Activated T-cell treated with anti-CD3 and anti-CD28 coated beads, Interleukin-2, amount 50 U/mL, for 4 hours (primary cell): ENCODE measurements around the gene ABCA4. TPM values are rescaled to one million over a fixed set of nuclear protein-coding genes. Genes with fewer than 3 reads are reported as not detected.
"Not testable (repeated sequence)": the region's sequence is repeated elsewhere in the genome, so short reads cannot be mapped to it uniquely, and the experiment has no call there.

Experiments used
- ATAC-seq, 2 donors: fragments of 200-7000 bp; cut with Tn5 transposase; one replicate each; pipeline ENCODE4 v1.10.0; 2021
- DNase-seq: peaks from one replicate; pipeline ENCODE4 v3.0.0-alpha.2; 2020
- H3K27me3 Mint-ChIP-seq: one replicate; pipeline ENCODE4 v1.8.0; 2021; ENCODE audit warnings: low read depth, mixed read lengths
- H3K36me3 Mint-ChIP-seq: one replicate; pipeline ENCODE4 v1.8.0; 2022; ENCODE audit warnings: mixed read lengths; ENCODE audit not compliant: insufficient read depth
- H3K4me1 Mint-ChIP-seq: one replicate; pipeline ENCODE4 v1.8.0; 2021; ENCODE audit warnings: low read depth, mixed read lengths
- H3K4me3 Mint-ChIP-seq: one replicate; pipeline ENCODE4 v1.8.0; 2021; ENCODE audit warnings: mild to moderate bottlenecking, moderate library complexity, mixed read lengths
- H3K9me3 Mint-ChIP-seq: one replicate; pipeline ENCODE4 v1.8.0; 2021; ENCODE audit warnings: mixed read lengths
- total RNA-seq, 3 donors: library from RNA; stranded (reverse); gene quantifications; one replicate each; pipeline ENCODE4 v1.2.1, GENCODE V29; 2021

Gene ABCA4
- total RNA-seq, 3 donors from 2014 or later, result not detected

- Mint-ChIP-seq H3K27me3 (peaks cover 14% of the 10 kb centered on the region), H3K9me3 (no peaks in the 10 kb centered on the region), H3K4me3 (no peak overlapping the region), H3K4me1 (no peaks in the 10 kb centered on the region), H3K36me3 (no peaks in the 10 kb centered on the region)
- DNase-seq (no peak), ATAC-seq (no peak)
These were observed 120.3 kb downstream of the ABCA4 start for GRCh38 chr1:94000510-94001282.

DNA sequence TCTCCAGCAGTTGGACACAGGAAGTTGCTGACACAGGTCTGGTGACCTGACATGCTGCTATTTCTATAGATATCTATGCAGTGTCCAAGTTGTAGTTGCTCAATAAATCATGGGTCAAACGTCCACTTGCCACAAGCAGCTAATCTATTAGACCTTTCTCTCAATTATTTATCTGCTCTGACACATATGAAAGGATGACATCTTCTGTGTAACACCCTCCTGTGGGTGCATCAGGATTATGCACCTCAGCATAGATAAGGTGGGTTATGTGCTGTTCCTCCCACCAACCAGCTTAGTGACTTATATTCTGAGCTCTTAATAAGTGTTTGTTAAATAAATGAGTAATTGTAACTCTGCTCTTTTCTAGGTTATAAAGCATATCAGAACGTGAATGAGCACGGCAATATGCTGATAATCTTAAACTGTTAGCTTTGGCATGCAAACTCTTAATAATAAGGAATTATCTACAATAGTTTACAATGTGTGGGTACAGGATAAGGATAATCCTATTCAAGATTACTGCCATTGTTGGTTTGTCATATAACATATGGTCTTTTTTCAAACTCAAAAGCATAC, 121.0 kb downstream of the ABCA4 start:
- Mint-ChIP-seq H3K9me3 (no peaks in the 10 kb centered on the region), H3K4me3 (no peak overlapping the region), H3K36me3 (no peaks in the 10 kb centered on the region), H3K27me3 (peaks cover 14% of the 10 kb centered on the region), H3K4me1 (no peaks in the 10 kb centered on the region)
- DNase-seq (no peak), ATAC-seq (no peak)

DNA sequence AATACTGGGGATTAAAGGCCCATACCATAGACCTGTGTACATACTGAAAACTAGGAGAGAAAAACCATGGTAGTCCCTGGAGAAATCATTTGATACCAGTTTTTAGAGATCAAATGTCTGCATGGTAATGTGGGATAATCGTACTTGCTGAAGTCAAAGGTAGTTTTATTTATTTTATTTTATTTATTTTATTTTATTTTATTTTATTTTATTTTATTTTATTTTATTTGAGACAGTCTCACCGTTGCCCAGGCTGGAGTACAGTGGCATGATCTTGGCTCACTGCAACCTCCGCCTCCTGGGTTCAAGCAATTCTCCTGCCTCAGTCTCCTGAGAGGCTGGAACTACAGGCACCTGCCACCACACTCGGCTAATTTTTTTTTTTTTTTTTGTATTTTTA, 122.4 kb downstream of the ABCA4 start:
- not testable (repeated sequence) for H3K4me1 Mint-ChIP-seq, H3K9me3 Mint-ChIP-seq, DNase-seq, ATAC-seq, H3K36me3 Mint-ChIP-seq, H3K4me3 Mint-ChIP-seq
- H3K27me3 Mint-ChIP-seq, result peaks cover 11% of the 10 kb centered on the region

DNA sequence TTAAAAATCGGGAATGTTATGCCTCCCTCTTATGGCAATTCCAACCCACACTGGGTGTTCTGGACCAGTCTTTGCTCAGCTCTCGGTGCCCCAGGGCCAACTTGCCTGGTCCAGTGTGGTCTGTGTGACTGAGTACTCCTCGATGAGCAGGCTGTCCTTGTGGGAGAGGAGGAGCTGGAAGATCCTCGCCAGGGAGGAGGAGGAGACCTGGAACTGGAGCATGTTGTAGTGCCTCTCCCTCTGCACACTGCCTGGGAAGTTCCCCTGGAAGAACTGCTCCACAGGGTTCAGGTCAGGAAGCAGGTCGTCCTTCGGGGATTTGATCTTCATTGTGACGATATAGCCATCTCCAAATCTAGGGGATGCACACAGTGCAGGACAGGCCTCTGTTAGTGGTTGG, 123.2 kb downstream of the ABCA4 start:
- peaks cover 9% of the 10 kb centered on the region for H3K27me3 Mint-ChIP-seq
- H3K4me1 Mint-ChIP-seq, result no peaks in the 10 kb centered on the region
- H3K4me3 Mint-ChIP-seq, result no peak overlapping the region
- DNase-seq (no peak), ATAC-seq (no peak)
- no peaks in the 10 kb centered on the region for H3K36me3 Mint-ChIP-seq
- H3K9me3 Mint-ChIP-seq, result no peaks in the 10 kb centered on the region

- Mint-ChIP-seq H3K9me3 (no peaks in the 10 kb centered on the region), H3K4me1 (no peaks in the 10 kb centered on the region), H3K36me3 (no peaks in the 10 kb centered on the region), H3K4me3 (no peak overlapping the region), H3K27me3 (peaks cover 12% of the 10 kb centered on the region)
- no peak for DNase-seq
- ATAC-seq, result no peak
These were observed 125.0 kb downstream of the ABCA4 start for GRCh38 chr1:93995837-93996536.

DNA sequence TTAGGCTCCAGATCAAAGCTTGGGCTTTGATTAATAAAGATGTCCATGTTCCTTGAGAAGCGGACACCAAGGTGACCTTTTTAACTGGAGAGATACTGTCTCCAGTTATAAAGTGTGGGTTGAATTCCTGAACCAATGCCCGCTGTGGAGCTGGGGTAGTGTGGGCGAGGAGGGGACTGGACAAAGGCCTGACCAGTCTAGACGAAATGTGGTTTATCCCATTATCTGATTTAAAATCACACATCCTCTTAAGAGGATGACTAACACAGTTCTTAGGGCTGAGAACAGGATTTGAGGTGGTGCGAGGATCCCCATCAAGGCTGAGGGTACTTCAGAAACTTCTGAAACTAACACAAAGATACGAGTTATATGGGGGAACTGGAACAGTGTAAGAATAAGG, 127.2 kb downstream of the ABCA4 start:
- Mint-ChIP-seq H3K36me3 (no peaks in the 10 kb centered on the region), H3K27me3 (peaks cover 21% of the 10 kb centered on the region), H3K9me3 (no peaks in the 10 kb centered on the region), H3K4me3 (no peak overlapping the region), H3K4me1 (no peaks in the 10 kb centered on the region)
- DNase-seq (no peak), ATAC-seq (no peak)

- H3K4me3 Mint-ChIP-seq, result no peak overlapping the region
- DNase-seq, result no peak
- H3K36me3 Mint-ChIP-seq, result no peaks in the 10 kb centered on the region
- H3K9me3 Mint-ChIP-seq, result no peaks in the 10 kb centered on the region
- no peak for ATAC-seq
- no peaks in the 10 kb centered on the region for H3K4me1 Mint-ChIP-seq
- H3K27me3 Mint-ChIP-seq, result peaks cover 21% of the 10 kb centered on the region
These were observed 128.0 kb downstream of the ABCA4 start for GRCh38 chr1:93992954-93993353.

- H3K36me3 Mint-ChIP-seq, result no peaks in the 10 kb centered on the region
- DNase-seq (no peak), ATAC-seq (no peak)
- H3K4me3 Mint-ChIP-seq, result no peak overlapping the region
- peaks cover 21% of the 10 kb centered on the region for H3K27me3 Mint-ChIP-seq
- H3K9me3 Mint-ChIP-seq, result no peaks in the 10 kb centered on the region
- no peaks in the 10 kb centered on the region for H3K4me1 Mint-ChIP-seq
These were observed 128.8 kb downstream of the ABCA4 start for GRCh38 chr1:93992190-93992589.

GRCh38 chr1:93991271-93991670, 129.7 kb downstream of the ABCA4 start:
- DNase-seq (no peak), ATAC-seq (no peak)
- H3K27me3 Mint-ChIP-seq, result peaks cover 21% of the 10 kb centered on the region
- no peaks in the 10 kb centered on the region for H3K36me3 Mint-ChIP-seq
- no peaks in the 10 kb centered on the region for H3K9me3 Mint-ChIP-seq
- no peak overlapping the region for H3K4me3 Mint-ChIP-seq
- no peaks in the 10 kb centered on the region for H3K4me1 Mint-ChIP-seq

GRCh38 chr1:93990477-93990876, 130.5 kb downstream of the ABCA4 start:
- not testable (repeated sequence) for DNase-seq, H3K36me3 Mint-ChIP-seq, H3K4me3 Mint-ChIP-seq, H3K4me1 Mint-ChIP-seq, ATAC-seq, H3K9me3 Mint-ChIP-seq
- peaks cover 20% of the 10 kb centered on the region for H3K27me3 Mint-ChIP-seq

- Mint-ChIP-seq H3K27me3 (peaks cover 20% of the 10 kb centered on the region), H3K36me3 (no peaks in the 10 kb centered on the region), H3K4me3 (no peak overlapping the region), H3K9me3 (no peaks in the 10 kb centered on the region), H3K4me1 (no peaks in the 10 kb centered on the region)
- ATAC-seq (no peak), DNase-seq (no peak)
These were observed 130.9 kb downstream of the ABCA4 start for GRCh38 chr1:93990010-93990409.

GRCh38 chr1:93989601-93990000, 131.3 kb downstream of the ABCA4 start:
- Mint-ChIP-seq H3K36me3 (no peaks in the 10 kb centered on the region), H3K27me3 (peaks cover 20% of the 10 kb centered on the region), H3K4me1 (no peaks in the 10 kb centered on the region), H3K9me3 (no peaks in the 10 kb centered on the region), H3K4me3 (no peak overlapping the region)
- DNase-seq (no peak), ATAC-seq (no peak)

DNA sequence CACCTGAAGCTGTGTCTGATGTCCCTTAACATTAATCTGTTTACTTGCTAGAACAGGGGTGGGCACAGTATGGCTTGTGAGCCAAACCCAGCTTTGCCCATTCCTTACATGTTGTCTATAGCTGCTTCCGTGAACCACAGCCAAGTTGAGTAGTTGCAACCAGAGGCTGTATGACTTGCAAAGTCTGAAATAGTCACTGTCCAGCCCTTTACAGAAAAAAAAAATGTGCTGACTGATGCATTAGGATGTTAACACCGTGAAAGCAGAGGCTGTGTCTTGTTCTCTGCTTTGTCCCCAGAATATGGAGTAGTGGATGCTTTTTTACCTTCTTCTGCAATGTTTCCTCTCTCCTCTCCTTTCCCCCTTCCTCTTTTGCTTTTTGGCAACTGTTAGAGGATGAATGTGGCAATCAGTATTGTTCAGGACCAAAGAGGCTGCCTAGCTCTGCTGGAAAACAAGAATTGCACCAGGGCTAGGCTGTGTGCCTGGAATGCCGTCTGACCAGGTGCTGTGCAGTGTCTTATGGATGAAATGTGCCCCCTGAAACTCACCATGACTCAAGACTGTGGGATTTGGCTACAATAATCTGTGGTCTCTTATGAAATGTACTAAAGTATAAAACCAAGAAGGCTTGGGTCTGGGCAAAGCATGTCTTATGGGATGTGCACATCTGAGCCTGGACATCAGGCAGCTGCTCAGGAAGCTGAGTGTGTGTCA, 132.2 kb downstream of the ABCA4 start:
- H3K27me3 Mint-ChIP-seq, result peaks cover 20% of the 10 kb centered on the region
- no peaks in the 10 kb centered on the region for H3K36me3 Mint-ChIP-seq

DNA sequence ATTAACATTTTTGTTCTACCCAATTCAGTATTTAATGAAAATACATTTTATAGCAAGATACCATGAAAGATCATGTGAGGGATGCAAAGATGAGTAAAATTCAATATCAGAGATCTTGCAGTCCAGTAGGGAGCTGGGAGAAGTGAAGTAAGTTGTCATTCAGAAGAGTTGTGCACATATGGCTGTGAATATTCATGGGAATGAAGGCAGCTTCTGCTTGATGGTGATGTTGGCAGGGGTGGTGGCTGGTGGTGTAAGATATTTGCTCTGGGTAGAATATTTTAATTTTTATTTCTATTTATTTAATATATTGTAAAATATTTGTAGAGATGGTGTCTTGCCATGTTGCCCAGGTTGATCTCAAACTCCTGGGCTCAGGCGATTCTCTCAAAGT, 139.7 kb downstream of the ABCA4 start:
- Mint-ChIP-seq H3K36me3 (no peaks in the 10 kb centered on the region), H3K4me1 (no peaks in the 10 kb centered on the region), H3K27me3 (peaks cover 4% of the 10 kb centered on the region), H3K9me3 (no peaks in the 10 kb centered on the region), H3K4me3 (no peak overlapping the region)
- ATAC-seq (no peak), DNase-seq (no peak)

More for the DNA sequence above, 132.2 kb downstream of the ABCA4 start:
- no peak overlapping the region for H3K4me3 Mint-ChIP-seq
- H3K4me1 Mint-ChIP-seq, result no peaks in the 10 kb centered on the region
- ATAC-seq (no peak), DNase-seq (no peak)
- H3K9me3 Mint-ChIP-seq, result no peaks in the 10 kb centered on the region
